ENCODE measurements around the gene PTPN14.

DNA sequence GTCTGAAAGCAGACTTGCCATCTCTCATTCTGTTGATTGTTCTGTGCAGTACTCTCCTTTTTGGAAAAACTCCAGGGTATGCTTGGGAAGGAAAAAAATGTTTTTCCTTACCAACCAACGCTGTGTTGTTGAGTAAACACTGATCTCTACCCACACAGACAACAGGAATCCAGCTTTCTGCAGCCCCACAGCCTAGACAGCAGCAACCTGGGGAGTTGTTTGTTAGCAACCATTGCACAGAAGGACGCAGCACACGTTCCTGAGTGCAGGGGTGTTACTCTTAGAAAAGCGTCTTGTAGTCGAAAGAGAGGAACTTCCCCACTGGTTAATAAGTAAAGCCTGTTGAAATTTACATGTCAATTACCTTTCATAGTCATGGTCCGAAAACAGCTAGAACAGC, 213.9 kb downstream of the PTPN14 start:
- TF ChIP-seq FOXM1 (IDR thresholded peaks at IDR 0.05; ENCODE audit: borderline replicate concordance) = no peak
- no peak for TF ChIP-seq TARDBP (IDR thresholded peaks at IDR 0.05)
- no peak for TF ChIP-seq SUZ12 (IDR thresholded peaks at IDR 0.05)
